ENCODE data around the gene AP4E1.

Gene AP4E1

GRCh38 chr15:50939911-50940310, 31.4 kb downstream of the AP4E1 start:
- Histone ChIP-seq H3K27ac (replicated peaks) (no peak overlapping the region), H3K4me3 (replicated peaks; ENCODE audit: insufficient read depth, low read length) (no peak overlapping the region), H3K27me3 (ENCODE audit: insufficient read depth, poor library complexity, severe bottlenecking) (no peaks in the 10 kb centered on the region)
- DNase-seq (ENCODE audit: low read depth in 1 of 2, low spot score in 1 of 2): no peak
- TF ChIP-seq GABPA (IDR thresholded peaks at IDR 0.05; ENCODE audit: low read depth) (no peak), CTCF (IDR thresholded peaks at IDR 0.05; ENCODE audit: insufficient read depth, low read length) (no peak), SPI1 (IDR thresholded peaks at IDR 0.05; ENCODE audit: borderline replicate concordance, low read depth) (no peak), POLR2AphosphoS5 (IDR thresholded peaks at IDR 0.05; ENCODE audit: low read depth) (no peak), REST (IDR thresholded peaks at IDR 0.05; ENCODE audit: insufficient replicate concordance, low read depth) (no peak)

GRCh38 chr15:50940506-50940905, 32.0 kb downstream of the AP4E1 start:
- Histone ChIP-seq H3K4me3 (replicated peaks; ENCODE audit: insufficient read depth, low read length) (no peak overlapping the region), H3K27ac (replicated peaks) (no peak overlapping the region), H3K27me3 (ENCODE audit: insufficient read depth, poor library complexity, severe bottlenecking) (no peaks in the 10 kb centered on the region)
- no peak for DNase-seq (ENCODE audit: low read depth in 1 of 2, low spot score in 1 of 2)
- TF ChIP-seq GABPA (IDR thresholded peaks at IDR 0.05; ENCODE audit: low read depth) (no peak), POLR2AphosphoS5 (IDR thresholded peaks at IDR 0.05; ENCODE audit: low read depth) (no peak)

- H3K27ac ChIP-seq (replicated peaks): no peak overlapping the region
- no peaks in the 10 kb centered on the region for H3K27me3 ChIP-seq (ENCODE audit: insufficient read depth, poor library complexity, severe bottlenecking)
- H3K4me3 ChIP-seq (replicated peaks; ENCODE audit: insufficient read depth, low read length): no peak overlapping the region
- no peak for DNase-seq (ENCODE audit: low read depth in 1 of 2, low spot score in 1 of 2)
- no peak for TF ChIP-seq CTCF (IDR thresholded peaks at IDR 0.05; ENCODE audit: insufficient read depth, low read length)
- no peak for TF ChIP-seq GABPA (IDR thresholded peaks at IDR 0.05; ENCODE audit: low read depth)
- TF ChIP-seq SPI1 (IDR thresholded peaks at IDR 0.05; ENCODE audit: borderline replicate concordance, low read depth): no peak
- TF ChIP-seq POLR2AphosphoS5 (IDR thresholded peaks at IDR 0.05; ENCODE audit: low read depth): no peak
- TF ChIP-seq REST (IDR thresholded peaks at IDR 0.05; ENCODE audit: insufficient replicate concordance, low read depth): no peak
Measured at GRCh38 chr15:50943638-50944037, 35.2 kb downstream of the AP4E1 start.

GRCh38 chr15:50944672-50945071, 36.2 kb downstream of the AP4E1 start:
- TF ChIP-seq REST (IDR thresholded peaks at IDR 0.05; ENCODE audit: insufficient replicate concordance, low read depth): no peak
- no peak for TF ChIP-seq SPI1 (IDR thresholded peaks at IDR 0.05; ENCODE audit: borderline replicate concordance, low read depth)
- TF ChIP-seq GABPA (IDR thresholded peaks at IDR 0.05; ENCODE audit: low read depth): no peak
- TF ChIP-seq CTCF (IDR thresholded peaks at IDR 0.05; ENCODE audit: insufficient read depth, low read length): no peak
- no peak for TF ChIP-seq POLR2AphosphoS5 (IDR thresholded peaks at IDR 0.05; ENCODE audit: low read depth)
- no peak for DNase-seq (ENCODE audit: low read depth in 1 of 2, low spot score in 1 of 2)
- Histone ChIP-seq H3K4me3 (replicated peaks; ENCODE audit: insufficient read depth, low read length) (no peak overlapping the region), H3K27ac (replicated peaks) (no peak overlapping the region), H3K27me3 (ENCODE audit: insufficient read depth, poor library complexity, severe bottlenecking) (no peaks in the 10 kb centered on the region)
